Brain microvascular endothelial cell (primary cell): ENCODE measurements around the gene ONECUT3.

Experiments used
- DNase-seq: peaks from one replicate; pipeline ENCODE4 v3.0.0-alpha.2; 2020
- H3K27ac ChIP-seq: fragments of 250-450 bp; sonication (Bioruptor Pico); 2 replicates; pipeline ENCODE4 v1.5.1; 2020; ENCODE audit warnings: mild to moderate bottlenecking, moderate library complexity
- H3K27me3 ChIP-seq: fragments of 250-450 bp; sonication (Bioruptor Pico); replicated peaks from 2 replicates; pipeline ENCODE4 v1.5.1; 2020; ENCODE audit warnings: mild to moderate bottlenecking
- H3K36me3 ChIP-seq: fragments of 250-450 bp; sonication (Bioruptor Pico); replicated peaks from 2 replicates; pipeline ENCODE4 v1.5.1; 2020; ENCODE audit warnings: mild to moderate bottlenecking
- H3K4me3 ChIP-seq: 2 replicates; pipeline ENCODE4 v1.5.1; 2011; ENCODE audit warnings: low read depth, mild to moderate bottlenecking, control low read depth, low read length, moderate library complexity
- CTCF ChIP-seq: IDR thresholded peaks from 2 replicates; pipeline ENCODE4 v1.5.1; 2011; ENCODE audit warnings: low read depth, mild to moderate bottlenecking, moderate library complexity, low read length, control low read depth, inconsistent platforms; ENCODE audit errors: missing control alignments
- in situ Hi-C: cut with HindIII; loops from 2 replicates; pipeline ENCODE4 v1.10.0; 2017; ENCODE audit warnings: low sequenced_read_pairs, low pct_ligation_motif_present

ONECUT3 gene

GRCh38 chr19:1751367-1752008 is 1.8 kb upstream of the ONECUT3 start:
- TF ChIP-seq CTCF, result no peak

GRCh38 chr19:1752009-1752756 is 1.1 kb upstream of the ONECUT3 start:
- Histone ChIP-seq H3K27ac (no peak overlapping the region), H3K4me3 (no peak overlapping the region), H3K36me3 (no peaks in the 10 kb centered on the region), H3K27me3 (peaks cover 81% of the 10 kb centered on the region)
- TF ChIP-seq CTCF, result no peak
- DNase-seq, result no peak
- in situ Hi-C loops, result no loop called here

More at GRCh38 chr19:1751367-1752008, 1.8 kb upstream of the ONECUT3 start:
- no peak for DNase-seq
- in situ Hi-C loops, result no loop called here
- Histone ChIP-seq H3K27me3 (peaks cover 80% of the 10 kb centered on the region), H3K36me3 (no peaks in the 10 kb centered on the region), H3K4me3 (no peak overlapping the region), H3K27ac (no peak overlapping the region)

GRCh38 chr19:1754018-1754635 is 821 bp downstream of the ONECUT3 start:
- in situ Hi-C loops, result no loop called here
- Histone ChIP-seq H3K27ac (no peak overlapping the region), H3K4me3 (no peak overlapping the region), H3K27me3 (peaks cover 82% of the 10 kb centered on the region), H3K36me3 (no peaks in the 10 kb centered on the region)
- TF ChIP-seq CTCF, result no peak
- no peak for DNase-seq

GRCh38 chr19:1754636-1755466 is 1.5 kb downstream of the ONECUT3 start:
- no peak for DNase-seq
- peaks cover 82% of the 10 kb centered on the region for H3K27me3 ChIP-seq
- no peak for TF ChIP-seq CTCF
- no peaks in the 10 kb centered on the region for H3K36me3 ChIP-seq
- H3K27ac ChIP-seq, result no peak overlapping the region
- in situ Hi-C loops, result no loop called here
- H3K4me3 ChIP-seq, result no peak overlapping the region

GRCh38 chr19:1755467-1756171 is 2.3 kb downstream of the ONECUT3 start:
- Histone ChIP-seq H3K27ac (no peak overlapping the region), H3K4me3 (no peak overlapping the region), H3K27me3 (peaks cover 82% of the 10 kb centered on the region), H3K36me3 (no peaks in the 10 kb centered on the region)
- DNase-seq, result no peak
- in situ Hi-C loops, result no loop called here
- no peak for TF ChIP-seq CTCF
